SU-DHL-6 (cell line): Measurements from ENCODE around the gene TPM4.
A peak's percentile ranks its signal among the peaks of the same experiment; 100 is the strongest.

Source experiments
- H2AFZ ChIP-seq: fragments of 200-600 bp; sonication (generic); 2 replicates; pipeline ENCODE4 v1.6.1; 2014; ENCODE audit warnings: low read depth, mild to moderate bottlenecking, moderate library complexity, mixed read lengths, antibody characterized with exemption, low read length; ENCODE audit not compliant: severe bottlenecking
- H3F3A ChIP-seq: fragments of 200-600 bp; shearing (Covaris generic); 2 replicates; pipeline ENCODE4 v1.6.0; 2016; ENCODE audit warnings: antibody characterized with exemption, mild to moderate bottlenecking; ENCODE audit not compliant: insufficient read depth
- H3K27ac ChIP-seq: fragments of 200-600 bp; sonication (generic); 2 replicates; pipeline ENCODE4 v1.5.1; 2016; ENCODE audit warnings: low read depth, mild to moderate bottlenecking, low read length, moderate library complexity, mixed read lengths
- H3K27me3 ChIP-seq: fragments of 200-600 bp; sonication (generic), shearing (Covaris generic); 2 replicates; pipeline ENCODE4 v1.6.0; 2014; ENCODE audit warnings: mild to moderate bottlenecking, low read length
- H3K36me3 ChIP-seq: fragments of 200-600 bp; sonication (generic); 2 replicates; pipeline ENCODE4 v1.6.1; 2014; ENCODE audit warnings: mild to moderate bottlenecking, low read length, mixed read lengths
- H3K4me2 ChIP-seq: fragments of 300-600, 200-600 bp; shearing (Covaris generic), sonication (generic); 2 replicates; pipeline ENCODE4 v1.6.0; 2014; ENCODE audit warnings: low read length, low read depth, mild to moderate bottlenecking; ENCODE audit not compliant: poor library complexity, severe bottlenecking
- H3K4me3 ChIP-seq: fragments of 200-600 bp; sonication (generic); 2 replicates; pipeline ENCODE4 v1.5.1; 2014; ENCODE audit warnings: antibody characterized with exemption, low read length, mild to moderate bottlenecking, mixed read lengths; ENCODE audit not compliant: insufficient read depth, poor library complexity, severe bottlenecking
- H3K79me2 ChIP-seq: fragments of 200-600 bp; sonication (generic); 2 replicates; pipeline ENCODE4 v1.6.1; 2014; ENCODE audit warnings: mild to moderate bottlenecking, low read length, moderate library complexity; ENCODE audit not compliant: insufficient read depth
- H3K9ac ChIP-seq: fragments of 200-600 bp; sonication (generic); 2 replicates; pipeline ENCODE4 v1.7.0; 2014; ENCODE audit warnings: mild to moderate bottlenecking, low read length
- H3K9me2 ChIP-seq: fragments of 200-600 bp; sonication (generic); replicated peaks from 2 replicates; pipeline ENCODE4 v1.6.1; 2014; ENCODE audit warnings: low read length; ENCODE audit not compliant: insufficient read depth
- H3K9me3 ChIP-seq: fragments of 200-600 bp; sonication (generic); 2 replicates; pipeline ENCODE4 v1.6.1; 2014; ENCODE audit warnings: low read length, mixed read lengths; ENCODE audit not compliant: insufficient read depth
- H4K20me1 ChIP-seq: fragments of 200-600 bp; sonication (generic); 2 replicates; pipeline ENCODE4 v1.6.1; 2014; ENCODE audit warnings: low read depth, mild to moderate bottlenecking, antibody characterized with exemption, low read length, moderate library complexity, mixed read lengths
- EZH2phosphoT487 ChIP-seq: fragments of 200-600 bp; sonication (generic), shearing (Covaris generic); conservative IDR thresholded peaks from 2 replicates; pipeline ENCODE4 v1.6.1; 2018; ENCODE audit warnings: mild to moderate bottlenecking, antibody characterized with exemption, low read length, moderate library complexity, mixed read lengths
- TF ChIP-seq, protein P1 (sequence below): fragments of 200-600 bp; sonication (generic); IDR thresholded peaks from one replicate; pipeline ENCODE4 v1.5.1; 2017; ENCODE audit warnings: antibody characterized with exemption, mild to moderate bottlenecking, low read length, moderate library complexity; ENCODE audit not compliant: insufficient read depth, poor library complexity, severe bottlenecking

The TPM4 gene

DNA sequence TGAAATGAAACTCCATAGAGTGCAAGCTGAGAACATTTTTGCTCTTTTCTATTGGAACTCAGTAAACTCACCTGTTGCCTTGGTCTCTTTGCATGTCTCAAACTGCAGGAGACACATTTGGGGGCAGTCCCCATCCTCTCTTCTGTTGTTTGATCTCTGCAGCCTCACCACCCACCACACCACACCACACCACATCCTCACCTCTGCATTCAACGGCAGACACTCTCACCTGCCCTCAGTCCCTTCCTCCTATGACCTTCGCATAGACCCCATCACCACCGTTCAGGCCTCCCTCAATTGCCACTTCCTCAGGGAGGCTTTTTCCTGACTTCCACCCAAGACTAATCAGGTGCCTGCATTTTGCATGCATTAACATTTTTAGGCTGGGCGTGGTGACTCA, 14.4 kb upstream of the TPM4 start:
- Histone ChIP-seq H3K9ac (no peak overlapping the region), H3K9me3 (no peaks in the 10 kb centered on the region)
- no peak for TF ChIP-seq EZH2phosphoT487
- TF ChIP-seq, protein P1, sequence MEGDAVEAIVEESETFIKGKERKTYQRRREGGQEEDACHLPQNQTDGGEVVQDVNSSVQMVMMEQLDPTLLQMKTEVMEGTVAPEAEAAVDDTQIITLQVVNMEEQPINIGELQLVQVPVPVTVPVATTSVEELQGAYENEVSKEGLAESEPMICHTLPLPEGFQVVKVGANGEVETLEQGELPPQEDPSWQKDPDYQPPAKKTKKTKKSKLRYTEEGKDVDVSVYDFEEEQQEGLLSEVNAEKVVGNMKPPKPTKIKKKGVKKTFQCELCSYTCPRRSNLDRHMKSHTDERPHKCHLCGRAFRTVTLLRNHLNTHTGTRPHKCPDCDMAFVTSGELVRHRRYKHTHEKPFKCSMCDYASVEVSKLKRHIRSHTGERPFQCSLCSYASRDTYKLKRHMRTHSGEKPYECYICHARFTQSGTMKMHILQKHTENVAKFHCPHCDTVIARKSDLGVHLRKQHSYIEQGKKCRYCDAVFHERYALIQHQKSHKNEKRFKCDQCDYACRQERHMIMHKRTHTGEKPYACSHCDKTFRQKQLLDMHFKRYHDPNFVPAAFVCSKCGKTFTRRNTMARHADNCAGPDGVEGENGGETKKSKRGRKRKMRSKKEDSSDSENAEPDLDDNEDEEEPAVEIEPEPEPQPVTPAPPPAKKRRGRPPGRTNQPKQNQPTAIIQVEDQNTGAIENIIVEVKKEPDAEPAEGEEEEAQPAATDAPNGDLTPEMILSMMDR, result no peak

DNA sequence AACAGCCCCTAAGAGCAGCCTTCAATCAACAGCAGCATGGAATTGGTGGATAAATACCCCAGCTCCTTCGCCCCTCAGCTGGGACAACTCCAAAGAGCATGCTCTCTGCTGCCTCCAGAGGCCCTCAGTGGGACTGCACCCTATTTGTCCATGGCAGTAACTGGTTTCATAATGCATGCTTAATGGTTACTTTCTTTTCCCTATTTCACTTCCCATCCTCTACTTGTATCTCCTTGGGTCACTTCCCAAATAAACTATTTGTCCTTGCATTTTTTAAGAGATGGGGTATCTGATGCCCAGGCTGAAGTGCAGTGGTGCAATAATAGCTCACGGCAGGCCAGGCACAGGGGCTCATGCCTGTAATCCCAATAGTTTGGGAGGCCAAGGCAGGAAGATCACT, 13.5 kb upstream of the TPM4 start:
- Histone ChIP-seq H3F3A (no peaks in the 10 kb centered on the region), H3K36me3 (no peaks in the 10 kb centered on the region), H4K20me1 (no peaks in the 10 kb centered on the region), H3K4me3 (no peak overlapping the region), H3K79me2 (no peaks in the 10 kb centered on the region), H2AFZ (no peak overlapping the region), H3K4me2 (no peak overlapping the region), H3K27ac (no peak overlapping the region), H3K9me3 (no peaks in the 10 kb centered on the region), H3K27me3 (no peaks in the 10 kb centered on the region), H3K9ac (no peak overlapping the region), H3K9me2 (no peaks in the 10 kb centered on the region)
- TF ChIP-seq, protein P1, result peak; percentile 81
- TF ChIP-seq EZH2phosphoT487, result no peak

More for the DNA sequence above, 14.4 kb upstream of the TPM4 start:
- H2AFZ ChIP-seq, result no peak overlapping the region
- no peak overlapping the region for H3K4me2 ChIP-seq
- no peaks in the 10 kb centered on the region for H3K36me3 ChIP-seq
- H3K4me3 ChIP-seq, result no peak overlapping the region
- H4K20me1 ChIP-seq, result no peaks in the 10 kb centered on the region
- no peaks in the 10 kb centered on the region for H3K27me3 ChIP-seq
- H3K27ac ChIP-seq, result no peak overlapping the region
- H3F3A ChIP-seq, result no peaks in the 10 kb centered on the region
- H3K79me2 ChIP-seq, result no peaks in the 10 kb centered on the region
- no peaks in the 10 kb centered on the region for H3K9me2 ChIP-seq

DNA sequence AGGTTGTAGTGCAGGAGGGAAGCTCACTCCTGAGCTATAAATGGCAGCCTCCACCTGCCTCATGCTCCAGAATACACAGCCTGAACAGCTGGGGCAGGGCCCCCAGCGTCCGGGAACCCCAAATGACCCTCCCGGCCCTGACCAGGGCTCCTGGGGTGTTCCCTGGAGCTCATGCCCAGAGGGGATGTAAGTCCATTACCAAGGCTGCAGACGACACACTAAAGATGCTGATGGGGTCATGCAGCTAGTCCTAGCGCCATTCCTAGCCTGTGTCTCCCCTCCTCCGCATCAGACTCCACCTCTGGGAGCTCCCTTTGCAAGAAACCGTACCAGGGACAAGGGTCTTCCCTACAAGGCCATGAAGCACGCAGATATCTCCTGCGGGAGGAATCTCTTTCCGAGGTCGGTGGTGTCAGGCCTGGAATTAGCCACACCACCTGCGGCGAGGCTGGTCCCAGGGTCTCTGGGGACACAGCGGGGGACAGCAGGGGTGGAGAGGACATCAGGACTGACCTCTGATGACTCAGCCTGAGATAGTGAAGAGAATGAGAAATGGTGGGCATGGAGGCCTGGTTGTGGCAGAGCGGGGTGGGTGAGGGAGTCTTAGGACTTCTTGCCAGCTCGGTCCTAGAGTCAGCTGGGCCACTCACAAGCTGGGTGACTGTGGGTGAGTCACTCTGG, 11.9 kb upstream of the TPM4 start:
- Histone ChIP-seq H3K4me2 (no peak overlapping the region), H3K9ac (no peak overlapping the region)

More for the DNA sequence above, 11.9 kb upstream of the TPM4 start:
- Histone ChIP-seq H3K9me2 (no peaks in the 10 kb centered on the region), H3K4me3 (no peak overlapping the region), H3K36me3 (no peaks in the 10 kb centered on the region), H3K27ac (no peak overlapping the region), H3F3A (no peaks in the 10 kb centered on the region), H3K27me3 (no peaks in the 10 kb centered on the region), H4K20me1 (no peaks in the 10 kb centered on the region), H3K79me2 (no peaks in the 10 kb centered on the region), H3K9me3 (no peaks in the 10 kb centered on the region), H2AFZ (no peak overlapping the region)
- TF ChIP-seq EZH2phosphoT487, result no peak
- TF ChIP-seq, protein P1, result no peak
